Glutamatergic neuron (in vitro differentiated cells): ENCODE data around the gene MUC22. TPM values are rescaled to one million over a fixed set of nuclear protein-coding genes. Genes with fewer than 3 reads are reported as not detected.
"Not testable (repeated sequence)": the region's sequence is repeated elsewhere in the genome, so short reads cannot be mapped to it uniquely, and the experiment has no call there.

Source experiments
- DNase-seq: peaks from one replicate; pipeline ENCODE4 v3.0.0; 2022
- H3K27ac Mint-ChIP-seq: one replicate; pipeline ENCODE4 v1.8.0; 2020; ENCODE audit warnings: mild to moderate bottlenecking, mixed read lengths, inconsistent platforms; ENCODE audit not compliant: unreplicated experiment
- H3K27me3 Mint-ChIP-seq: one replicate; pipeline ENCODE4 v1.8.0; 2020; ENCODE audit warnings: mild to moderate bottlenecking, moderate library complexity, mixed read lengths, inconsistent platforms; ENCODE audit not compliant: unreplicated experiment
- H3K36me3 Mint-ChIP-seq: one replicate; pipeline ENCODE4 v1.8.0; 2020; ENCODE audit warnings: mild to moderate bottlenecking, mixed read lengths, inconsistent platforms; ENCODE audit not compliant: unreplicated experiment
- H3K4me1 Mint-ChIP-seq: one replicate; pipeline ENCODE4 v1.8.0; 2020; ENCODE audit warnings: mild to moderate bottlenecking, low read depth, mixed read lengths, inconsistent platforms; ENCODE audit not compliant: unreplicated experiment
- H3K4me3 Mint-ChIP-seq: one replicate; pipeline ENCODE4 v1.8.0; 2020; ENCODE audit warnings: mild to moderate bottlenecking, mixed read lengths, inconsistent platforms; ENCODE audit not compliant: unreplicated experiment
- H3K9me3 Mint-ChIP-seq: one replicate; pipeline ENCODE4 v1.8.0; 2020; ENCODE audit warnings: mild to moderate bottlenecking, moderate library complexity, mixed read lengths, inconsistent platforms; ENCODE audit not compliant: unreplicated experiment
- CTCF ChIP-seq: fragments of 200-600 bp; sonication (generic); IDR thresholded peaks from one replicate; pipeline ENCODE4 v1.5.0; 2021; ENCODE audit not compliant: partially characterized antibody, unreplicated experiment
- total RNA-seq: library from RNA; stranded (reverse); fragmentation: NEBNext Ultra II Directional; extraction: Animal tissue kit (Norgen Biotek cat#: 25700); gene quantifications from one replicate; pipeline ENCODE4 v1.2.1, GENCODE V29; 2021; ENCODE audit not compliant: unreplicated experiment

The MUC22 gene
- total RNA-seq, 1 donor from 2014 or later = not detected

- no peak overlapping the region for H3K4me3 Mint-ChIP-seq
- no peaks in the 10 kb centered on the region for H3K27me3 Mint-ChIP-seq
- no peak for DNase-seq
- peaks cover 6% of the 10 kb centered on the region for H3K9me3 Mint-ChIP-seq
- H3K27ac Mint-ChIP-seq = no peak overlapping the region
- H3K4me1 Mint-ChIP-seq = no peaks in the 10 kb centered on the region
- no peak for TF ChIP-seq CTCF
- H3K36me3 Mint-ChIP-seq = peaks cover 6% of the 10 kb centered on the region
These were observed 13.0 kb upstream of the MUC22 start for GRCh38 chr6:30997301-30997700.

- Mint-ChIP-seq H3K4me1 (no peaks in the 10 kb centered on the region), H3K4me3 (no peak overlapping the region), H3K36me3 (peaks cover 6% of the 10 kb centered on the region), H3K9me3 (peaks cover 5% of the 10 kb centered on the region), H3K27me3 (no peaks in the 10 kb centered on the region), H3K27ac (no peak overlapping the region)
- TF ChIP-seq CTCF = no peak
- no peak for DNase-seq
These were observed 11.5 kb upstream of the MUC22 start for GRCh38 chr6:30998785-30999184.

- H3K4me3 Mint-ChIP-seq, H3K9me3 Mint-ChIP-seq, H3K4me1 Mint-ChIP-seq, H3K27me3 Mint-ChIP-seq, DNase-seq, H3K27ac Mint-ChIP-seq, H3K36me3 Mint-ChIP-seq: not testable (repeated sequence)
These were observed 10.0 kb upstream of the MUC22 start for GRCh38 chr6:31000067-31000860.

- H3K27ac Mint-ChIP-seq = no peak overlapping the region
- no peak overlapping the region for H3K4me3 Mint-ChIP-seq
- no peaks in the 10 kb centered on the region for H3K36me3 Mint-ChIP-seq
- H3K4me1 Mint-ChIP-seq = no peaks in the 10 kb centered on the region
- no peak for TF ChIP-seq CTCF
- no peaks in the 10 kb centered on the region for H3K27me3 Mint-ChIP-seq
- H3K9me3 Mint-ChIP-seq = peaks cover 1% of the 10 kb centered on the region
- no peak for DNase-seq
These were observed 8.9 kb upstream of the MUC22 start for GRCh38 chr6:31001281-31001888.

GRCh38 chr6:31002471-31002870, 7.8 kb upstream of the MUC22 start:
- no peak overlapping the region for H3K4me3 Mint-ChIP-seq

More at GRCh38 chr6:31002471-31002870, 7.8 kb upstream of the MUC22 start:
- peaks cover 1% of the 10 kb centered on the region for H3K9me3 Mint-ChIP-seq
- no peak overlapping the region for H3K27ac Mint-ChIP-seq
- no peak for DNase-seq
- TF ChIP-seq CTCF = no peak
- H3K27me3 Mint-ChIP-seq = no peaks in the 10 kb centered on the region
- no peaks in the 10 kb centered on the region for H3K4me1 Mint-ChIP-seq
- no peaks in the 10 kb centered on the region for H3K36me3 Mint-ChIP-seq
